ENCODE data around the gene KIF21A.

Gene KIF21A

DNA sequence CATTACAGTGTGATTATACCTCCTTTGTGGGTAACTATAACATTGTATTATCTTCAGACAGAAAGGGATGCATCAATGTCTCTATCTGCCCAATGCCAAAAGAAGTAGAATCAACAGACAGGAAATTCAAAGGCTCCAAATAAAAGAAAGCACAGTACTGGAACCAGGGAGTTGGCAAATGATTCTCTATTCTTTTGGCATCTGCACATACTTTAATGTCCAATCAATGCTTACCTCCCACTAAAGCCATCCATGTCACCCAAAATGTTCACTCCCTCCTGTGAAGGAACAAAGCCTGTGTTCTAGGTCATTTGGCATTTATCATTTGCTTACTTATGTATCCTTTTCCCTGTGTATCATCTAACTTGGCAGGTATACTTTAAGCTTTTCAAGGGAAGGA lies 36.7 kb downstream of the KIF21A start:
- no peak overlapping the region for H3K4me2 ChIP-seq
- no peaks in the 10 kb centered on the region for H3K27me3 ChIP-seq (ENCODE audit: insufficient read depth, low read depth)
- no peak overlapping the region for H3K27ac ChIP-seq

GRCh38 chr12:39405580-39405979 lies 37.3 kb downstream of the KIF21A start:
- Histone ChIP-seq H3K27ac (no peak overlapping the region), H3K4me2 (no peak overlapping the region), H3K9ac (no peak overlapping the region), H3K4me3 (IDR thresholded peaks at IDR 0.05; ENCODE audit: insufficient read depth, low read depth, low read length) (no peak overlapping the region), H3K36me3 (ENCODE audit: insufficient read depth) (no peaks in the 10 kb centered on the region), H3K4me1 (ENCODE audit: low read depth, poor library complexity, severe bottlenecking) (peaks cover 11% of the 10 kb centered on the region), H3K79me2 (ENCODE audit: insufficient read depth, low read depth) (peaks cover 68% of the 10 kb centered on the region; the same call in 1 of the 2 replicates), H2AFZ (ENCODE audit: low read depth) (no peak overlapping the region), H3K27me3 (ENCODE audit: insufficient read depth, low read depth) (no peaks in the 10 kb centered on the region), H4K20me1 (ENCODE audit: insufficient read depth) (peaks cover 16% of the 10 kb centered on the region; the same call in 1 of the 2 replicates)
- TF ChIP-seq CTCF (conservative IDR thresholded peaks at IDR 0.05; ENCODE audit: low read depth, low read length), result no peak

More for the DNA sequence above, 36.7 kb downstream of the KIF21A start:
- Histone ChIP-seq H3K4me3 (IDR thresholded peaks at IDR 0.05; ENCODE audit: insufficient read depth, low read depth, low read length) (no peak overlapping the region), H3K4me1 (ENCODE audit: low read depth, poor library complexity, severe bottlenecking) (peaks cover 11% of the 10 kb centered on the region), H4K20me1 (ENCODE audit: insufficient read depth) (peaks cover 16% of the 10 kb centered on the region; the same call in 1 of the 2 replicates), H3K9ac (no peak overlapping the region), H2AFZ (ENCODE audit: low read depth) (no peak overlapping the region), H3K36me3 (ENCODE audit: insufficient read depth) (no peaks in the 10 kb centered on the region), H3K79me2 (ENCODE audit: insufficient read depth, low read depth) (peaks cover 62% of the 10 kb centered on the region; the same call in 1 of the 2 replicates)
- TF ChIP-seq CTCF (conservative IDR thresholded peaks at IDR 0.05; ENCODE audit: low read depth, low read length), result no peak

DNA sequence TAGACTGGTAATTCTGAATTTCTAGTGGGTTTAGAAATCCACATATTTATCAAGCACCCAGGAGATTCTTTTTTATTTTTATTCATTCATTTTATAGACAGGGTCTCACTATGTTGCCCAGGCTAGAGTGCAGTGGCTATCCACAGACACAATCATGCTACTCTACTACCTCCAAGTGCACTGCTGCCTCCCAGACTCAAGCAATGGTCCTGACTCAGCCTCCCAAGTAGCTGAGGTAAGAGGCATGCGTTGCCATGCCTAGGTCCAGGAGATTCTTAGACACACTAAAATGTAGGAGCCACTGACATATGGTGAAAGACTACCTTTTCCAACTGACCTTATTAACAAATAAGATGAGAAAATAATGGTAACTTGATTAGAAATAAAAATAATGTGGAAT lies 38.9 kb downstream of the KIF21A start:
- H3K4me2 ChIP-seq, result no peak overlapping the region
- no peak overlapping the region for H3K27ac ChIP-seq
- peaks cover 16% of the 10 kb centered on the region; the same call in 1 of the 2 replicates for H4K20me1 ChIP-seq (ENCODE audit: insufficient read depth)
- peaks cover 78% of the 10 kb centered on the region; the same call in 1 of the 2 replicates for H3K79me2 ChIP-seq (ENCODE audit: insufficient read depth, low read depth)
- no peak overlapping the region for H3K9ac ChIP-seq
- H3K4me1 ChIP-seq (ENCODE audit: low read depth, poor library complexity, severe bottlenecking), result peaks cover 11% of the 10 kb centered on the region
- no peaks in the 10 kb centered on the region for H3K27me3 ChIP-seq (ENCODE audit: insufficient read depth, low read depth)
- H3K36me3 ChIP-seq (ENCODE audit: insufficient read depth), result no peaks in the 10 kb centered on the region
- no peak overlapping the region for H2AFZ ChIP-seq (ENCODE audit: low read depth)
- H3K4me3 ChIP-seq (IDR thresholded peaks at IDR 0.05; ENCODE audit: insufficient read depth, low read depth, low read length), result no peak overlapping the region
- TF ChIP-seq CTCF (conservative IDR thresholded peaks at IDR 0.05; ENCODE audit: low read depth, low read length), result no peak

- Histone ChIP-seq H3K4me1 (ENCODE audit: low read depth, poor library complexity, severe bottlenecking) (peaks cover 11% of the 10 kb centered on the region), H3K36me3 (ENCODE audit: insufficient read depth) (no peaks in the 10 kb centered on the region), H3K4me2 (no peak overlapping the region), H2AFZ (ENCODE audit: low read depth) (no peak overlapping the region), H4K20me1 (ENCODE audit: insufficient read depth) (peaks cover 16% of the 10 kb centered on the region; the same call in 1 of the 2 replicates), H3K79me2 (ENCODE audit: insufficient read depth, low read depth) (peaks cover 75% of the 10 kb centered on the region), H3K27me3 (ENCODE audit: insufficient read depth, low read depth) (no peaks in the 10 kb centered on the region), H3K4me3 (IDR thresholded peaks at IDR 0.05; ENCODE audit: insufficient read depth, low read depth, low read length) (no peak overlapping the region), H3K27ac (no peak overlapping the region), H3K9ac (no peak overlapping the region)
- no peak for TF ChIP-seq CTCF (conservative IDR thresholded peaks at IDR 0.05; ENCODE audit: low read depth, low read length)
These were observed 39.5 kb downstream of the KIF21A start for GRCh38 chr12:39403376-39403775.

Data from KMS-11 (cell line).